Right lobe of liver (tissue), 6 donors: ENCODE data around the gene ROPN1L. TPM values are rescaled to one million over a fixed set of nuclear protein-coding genes. Genes with fewer than 3 reads are reported as not detected.

Experiments used
- ATAC-seq, 4 donors: fragments of 200-7000 bp; cut with Tn5 transposase; one replicate each; pipeline ENCODE4 v1.9.1; 2020; ENCODE audit warnings: mild to moderate bottlenecking in 4 of 4, moderate library complexity in 4 of 4
- DNase-seq, 3 donors: peaks; one replicate each; pipeline ENCODE4 v3.0.0-alpha.2; 2020
- H3K27ac ChIP-seq, 3 donors: fragments of 200-600 bp; one replicate each; pipeline ENCODE4 v1.8.0; 2022
- H3K27me3 ChIP-seq, 2 donors: fragments of 200-600 bp; one replicate each; pipeline ENCODE4 v1.8.0; 2022
- H3K36me3 ChIP-seq, 4 donors: fragments of 200-600 bp; sonication (generic) in 1 of 4; one replicate each; pipeline versions ENCODE4 v1.5.1 to v1.8.0; 2017 to 2022; ENCODE audit warnings: control low read depth in 1 of 4
- H3K4me1 ChIP-seq, 4 donors: fragments of 200-600 bp; sonication (generic) in 1 of 4; one replicate each; pipeline versions ENCODE4 v1.5.1 to v1.8.0; 2017 to 2022; ENCODE audit warnings: control low read depth in 1 of 4
- H3K4me3 ChIP-seq, 3 donors: fragments of 200-600 bp; one replicate each; pipeline ENCODE4 v1.8.0; 2022
- H3K9me3 ChIP-seq, 4 donors: fragments of 200-600 bp; sonication (generic) in 1 of 4; one replicate each; pipeline versions ENCODE4 v1.5.1 to v1.8.0; 2017 to 2022; ENCODE audit warnings: control low read depth in 1 of 4
- CTCF ChIP-seq, 4 donors: fragments of 200-600 bp in 3 of 4; fragments of 450-650 bp in 1 of 4; IDR thresholded peaks; one replicate each; pipeline versions ENCODE4 v1.5.1 to v1.8.0; 2016 to 2022; ENCODE audit warnings: antibody characterized with exemption in 4 of 4, mild to moderate bottlenecking in 2 of 4
- POLR2A ChIP-seq: fragments of 450-650 bp; IDR thresholded peaks from one replicate; pipeline ENCODE4 v1.6.1; 2017; ENCODE audit warnings: antibody characterized with exemption, mild to moderate bottlenecking
- WGBS: methylation state at CpG from one replicate; pipeline ENCODE4 v1.1.6; 2018; ENCODE audit warnings: low coverage, low lambda C conversion rate; ENCODE audit not compliant: insufficient coverage; ENCODE audit errors: missing lambda C conversion rate; 5-methylcytosine and 5-hydroxymethylcytosine counted together
- intact Hi-C, 2 donors: fragments of 100-400 bp; cut with DNase I; formaldehyde crosslinking; loops; one replicate each; pipeline versions ENCODE4 v1.11.2 to v1.14.1; 2022
- total RNA-seq, 6 experiments: library from RNA; depleted of rRNA in 2 of 6; stranded (reverse); fragments of >200 nt in 2 of 6; fragmentation: NEBNext Ultra II Directional in 3 of 6; extraction: Animal tissue kit (Norgen Biotek cat#: 25700) in 3 of 6; gene quantifications; one replicate each; pipeline versions ENCODE4 v1.1.0 to v1.2.4, GENCODE V29; 2016 to 2023
- donor health status: DM: no; HTN: yes; CAD: no.
- donor health status: DM: no; HTN: no; CAD: no.
- donor health status: DM: no; HTN: no; CAD: no.
- donor health status: DM: no; HTN: yes; CAD: no.
- donor health status: DM: no; HTN: yes; CAD: no.

The ROPN1L gene
- total RNA-seq, 6 experiments from 2014 or later = 0.24 to 0.83 (median 0.40) TPM; not detected in 2

DNA sequence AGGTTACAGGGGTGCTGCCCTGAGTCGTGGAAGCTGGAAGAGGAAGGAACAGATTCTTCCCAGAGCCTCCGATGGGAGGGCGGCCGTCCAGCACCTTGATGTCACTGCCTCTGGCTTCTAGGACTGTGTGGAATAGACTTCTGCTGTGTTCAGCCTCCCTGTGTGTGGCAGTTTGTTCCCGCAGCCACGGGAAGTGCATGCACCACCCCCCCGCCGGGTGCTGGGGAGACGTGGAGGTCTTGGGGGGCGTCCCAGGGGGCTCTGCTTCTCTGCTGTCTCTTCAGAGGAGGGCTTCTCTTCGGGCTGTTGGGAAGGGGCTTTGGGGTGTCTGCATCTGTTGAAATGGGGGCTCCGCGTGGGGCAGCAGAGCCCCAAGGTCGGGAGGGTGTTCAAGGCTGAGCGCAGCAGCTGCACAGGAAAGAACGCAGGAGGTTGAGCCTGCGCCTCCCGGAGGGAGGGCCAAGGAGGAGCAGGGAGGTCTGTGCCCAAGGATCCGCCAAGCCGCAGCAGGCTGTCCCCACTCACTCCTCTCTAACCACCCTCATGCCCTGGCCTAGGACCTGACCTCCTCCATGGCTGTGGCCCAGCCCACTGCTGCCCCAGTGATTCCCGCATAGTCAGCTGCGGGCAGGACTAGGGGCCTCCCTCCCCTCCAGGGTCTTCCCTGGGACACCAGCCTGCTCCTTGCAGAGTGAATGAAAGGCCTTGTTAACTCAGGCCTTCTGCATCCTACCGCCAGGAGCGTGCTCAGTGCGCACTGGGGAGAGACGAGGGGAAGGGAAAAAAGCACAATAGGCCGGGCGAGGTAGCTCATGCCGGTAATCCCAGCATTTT, 45.0 kb downstream of the ROPN1L start:
- Histone ChIP-seq H3K9me3 (no peaks in the 10 kb centered on the region), H3K27me3 (no peaks in the 10 kb centered on the region), H3K4me1 (no peaks in the 10 kb centered on the region), H3K36me3 (no peaks in the 10 kb centered on the region), H3K4me3 (no peak overlapping the region), H3K27ac (no peak overlapping the region)
- DNase-seq = no peak
- TF ChIP-seq POLR2A (no peak), CTCF (IDR thresholded peaks at IDR 0.05) (no peak)
- WGBS = 91% methylated on average over 11 of the region's 29 CpGs
- intact Hi-C loops = no loop called here
- ATAC-seq = peak in 1 of 4 donors; percentile 7

DNA sequence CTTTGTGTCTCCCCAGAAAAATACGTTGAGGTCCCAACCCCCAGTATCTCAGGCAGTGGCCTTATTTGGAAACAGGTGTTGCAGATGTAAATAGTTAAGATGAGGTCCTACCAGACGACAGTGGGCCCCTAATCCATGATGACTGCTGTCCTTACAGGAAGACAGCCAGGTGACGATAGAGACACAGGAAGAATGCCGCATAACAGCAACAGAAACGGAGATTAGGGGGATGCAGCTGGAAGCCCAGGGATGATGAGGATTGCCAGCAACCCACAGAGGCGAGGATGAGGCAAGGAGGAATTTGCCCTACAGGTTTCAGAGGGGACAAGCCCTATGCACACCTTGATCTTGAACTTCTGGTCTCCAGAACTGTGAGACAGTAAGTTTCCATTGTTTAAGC, 46.5 kb downstream of the ROPN1L start:
- no peaks in the 10 kb centered on the region for H3K36me3 ChIP-seq
- no peak for DNase-seq
- no peak for ATAC-seq
- no peaks in the 10 kb centered on the region for H3K9me3 ChIP-seq
- no peaks in the 10 kb centered on the region for H3K27me3 ChIP-seq
- intact Hi-C loops = no loop called here
- no peak overlapping the region for H3K4me3 ChIP-seq
- no peaks in the 10 kb centered on the region for H3K4me1 ChIP-seq
- H3K27ac ChIP-seq = no peak overlapping the region
- WGBS = 60% methylated on average over 4 of the region's 6 CpGs
- TF ChIP-seq POLR2A (no peak), CTCF (IDR thresholded peaks at IDR 0.05) (no peak)

- no peaks in the 10 kb centered on the region for H3K4me1 ChIP-seq
- intact Hi-C loops = no loop called here
- no peaks in the 10 kb centered on the region for H3K36me3 ChIP-seq
- no peak overlapping the region for H3K27ac ChIP-seq
- no peak for TF ChIP-seq CTCF (IDR thresholded peaks at IDR 0.05)
- no peak for TF ChIP-seq POLR2A
- no peak for DNase-seq
- no peaks in the 10 kb centered on the region for H3K27me3 ChIP-seq
- WGBS = 27% methylated on average over 8 of the region's 8 CpGs
- no peak overlapping the region for H3K4me3 ChIP-seq
- peaks cover 0 to 7% (median 0%) of the 10 kb centered on the region in 4 donors for H3K9me3 ChIP-seq
- ATAC-seq = peak; percentile 24 to 65 (median 40)
Observed at GRCh38 chr5:10489810-10490426, 48.2 kb downstream of the ROPN1L start.

GRCh38 chr5:10490927-10491672, 49.4 kb downstream of the ROPN1L start:
- Histone ChIP-seq H3K27me3 (no peaks in the 10 kb centered on the region), H3K27ac (no peak overlapping the region), H3K4me3 (no peak overlapping the region), H3K4me1 (no peaks in the 10 kb centered on the region), H3K36me3 (no peaks in the 10 kb centered on the region), H3K9me3 (peaks cover 0 to 7% (median 0%) of the 10 kb centered on the region in 4 donors)
- TF ChIP-seq POLR2A (no peak), CTCF (IDR thresholded peaks at IDR 0.05) (no peak)
- DNase-seq (no peak), ATAC-seq (no peak)
- intact Hi-C loops = no loop called here
- 64% methylated on average over 6 of the region's 14 CpGs for WGBS
